Stimulated activated CD8-positive, alpha-beta memory T cell treated with anti-CD3 and anti-CD28 coated beads, Interleukin-12 subunit alpha, Interleukin-12 subunit beta, amount 100 ng/mL, for 1 hour (primary cell): ENCODE measurements around the gene NCBP2.
"Not testable (repeated sequence)": the region's sequence is repeated elsewhere in the genome, so short reads cannot be mapped to it uniquely, and the experiment has no call there.

Experiments
- DNase-seq: peaks from one replicate; pipeline ENCODE4 v3.0.0-alpha.2; 2020; ENCODE audit warnings: low read depth

The NCBP2 gene

DNA sequence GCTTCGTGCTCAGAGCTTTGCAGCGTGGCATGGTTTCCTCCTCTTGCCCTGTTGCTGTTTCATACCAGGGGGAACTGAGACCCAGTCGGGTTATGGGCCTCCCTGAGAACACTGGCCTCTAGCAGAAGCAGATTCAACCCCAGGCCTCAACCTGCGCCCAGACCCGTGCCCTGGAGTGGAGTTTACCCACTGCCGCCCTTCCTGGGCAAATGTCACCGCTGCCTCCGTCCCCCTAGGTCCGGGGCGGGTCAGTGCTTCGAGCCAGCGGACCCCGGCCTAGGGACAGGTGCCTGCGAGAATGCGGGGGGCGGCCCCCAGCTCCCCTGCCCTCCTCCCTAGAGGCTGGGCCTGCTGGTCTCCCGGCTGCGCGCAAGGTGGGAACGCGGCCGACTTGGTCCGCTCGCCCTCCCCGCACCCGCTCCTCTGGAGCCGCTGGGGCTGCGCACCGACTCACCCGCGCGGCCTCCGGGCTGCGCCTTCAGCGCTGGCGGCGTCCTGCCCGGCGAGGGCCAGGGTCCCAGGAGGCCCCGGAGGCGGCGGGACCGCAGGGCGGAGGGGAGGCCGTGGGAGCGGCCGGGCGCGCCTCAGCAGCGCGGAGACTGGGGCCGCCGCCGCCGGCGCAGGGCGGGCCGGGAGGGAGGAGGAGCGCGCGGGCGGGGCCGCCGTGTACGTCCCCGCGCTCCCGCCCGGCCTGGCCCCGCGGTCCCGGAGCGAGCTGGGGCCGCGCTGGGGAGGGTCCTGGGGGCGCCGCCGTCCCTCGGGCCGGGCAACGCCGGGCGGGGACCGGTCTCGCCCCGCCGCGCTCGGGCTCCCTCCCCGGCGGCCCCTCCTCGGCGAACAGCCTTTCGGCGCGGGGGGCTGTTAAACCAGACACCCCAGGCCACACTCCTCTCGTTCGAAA lies 26.2 kb upstream of the NCBP2 start, which contains the start of gene PIGZ:
Gene PIGZ, minus strand, starts transcription at position 601 of the 901 bp plus-strand sequence. CDS start 16,802 bp downstream, outside the sequence.
- DNase-seq = no peak

DNA sequence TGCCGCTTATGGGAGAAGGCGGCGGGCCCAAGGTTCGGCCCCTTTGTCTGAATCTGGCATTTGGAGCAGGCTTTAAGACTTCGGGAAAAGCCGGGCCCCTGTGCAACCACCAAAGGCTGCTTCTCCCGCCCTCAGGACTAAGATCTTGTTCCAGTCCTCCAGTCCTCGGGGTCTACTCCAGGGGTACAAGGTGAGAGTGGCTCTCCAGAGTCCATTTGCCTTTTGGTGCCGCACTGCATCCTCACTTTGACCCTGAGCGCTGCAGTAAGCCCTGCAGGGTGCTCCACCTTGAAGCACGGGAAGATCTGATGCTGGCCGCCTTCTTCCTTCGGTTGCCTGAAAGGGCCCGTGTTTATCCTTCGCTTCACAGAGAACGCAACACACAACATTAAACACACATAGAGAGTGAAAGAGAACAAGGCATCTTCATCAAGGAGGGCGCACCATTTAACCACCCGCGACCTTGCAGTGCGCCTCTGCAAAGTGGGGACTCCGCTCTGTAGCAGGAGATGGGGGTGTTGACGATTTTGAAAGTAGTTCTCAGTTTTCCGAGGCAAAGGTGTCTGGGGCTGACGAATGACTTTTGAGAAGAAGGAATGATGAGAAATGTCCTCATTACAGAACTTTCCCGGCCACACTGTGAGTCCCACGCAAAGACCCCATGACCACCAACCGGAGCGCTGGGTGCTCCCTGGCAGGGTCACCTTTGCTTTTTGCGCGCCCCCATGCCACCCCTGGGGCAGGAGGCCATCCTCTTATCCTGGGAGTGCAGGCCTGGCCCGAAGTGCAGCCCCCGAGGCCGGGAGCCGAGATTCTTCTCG lies 25.3 kb upstream of the NCBP2 start:
- no peak for DNase-seq

DNA sequence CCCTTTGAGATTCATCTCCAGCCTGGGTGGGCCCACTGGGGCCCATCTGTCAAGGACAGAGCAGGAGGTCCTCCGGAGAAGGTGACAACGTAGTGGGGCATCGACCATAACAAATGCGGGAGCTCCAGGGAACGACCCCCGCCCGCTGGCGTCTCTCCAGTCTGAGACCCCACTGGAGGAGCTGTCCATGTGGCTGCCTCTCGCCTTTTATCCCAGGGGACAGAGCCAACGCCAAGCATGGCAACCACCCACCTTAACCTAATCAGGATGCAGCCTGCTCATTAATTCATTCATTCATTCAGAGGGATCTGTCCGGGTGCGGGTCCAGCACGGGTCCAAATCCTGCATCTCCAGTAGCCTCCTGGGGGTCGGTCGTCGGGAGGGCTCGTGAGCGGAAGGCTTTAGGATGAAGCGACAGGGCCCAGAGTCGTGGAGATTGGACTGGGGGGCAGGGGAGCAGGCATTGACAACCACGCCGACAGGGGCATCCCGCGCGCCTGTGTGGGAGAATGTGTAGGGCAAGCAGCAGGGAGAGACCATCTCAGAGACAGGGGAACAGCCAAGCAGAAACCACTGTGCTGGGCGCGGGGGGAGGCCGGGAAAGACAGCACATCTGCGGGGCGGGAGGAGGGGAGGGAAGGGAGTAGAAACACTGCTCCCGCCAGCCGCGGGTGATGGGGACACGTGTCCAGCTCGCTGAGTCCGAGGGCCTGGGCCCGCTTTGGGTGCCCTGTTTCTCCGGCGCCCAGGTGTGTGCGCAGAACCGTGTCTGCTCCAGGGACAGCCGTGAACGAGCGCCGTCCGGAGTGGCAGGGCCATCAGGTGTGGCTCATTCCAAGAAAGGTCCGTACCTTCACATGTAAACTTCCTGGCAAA lies 24.4 kb upstream of the NCBP2 start:
- no peak for DNase-seq

DNA sequence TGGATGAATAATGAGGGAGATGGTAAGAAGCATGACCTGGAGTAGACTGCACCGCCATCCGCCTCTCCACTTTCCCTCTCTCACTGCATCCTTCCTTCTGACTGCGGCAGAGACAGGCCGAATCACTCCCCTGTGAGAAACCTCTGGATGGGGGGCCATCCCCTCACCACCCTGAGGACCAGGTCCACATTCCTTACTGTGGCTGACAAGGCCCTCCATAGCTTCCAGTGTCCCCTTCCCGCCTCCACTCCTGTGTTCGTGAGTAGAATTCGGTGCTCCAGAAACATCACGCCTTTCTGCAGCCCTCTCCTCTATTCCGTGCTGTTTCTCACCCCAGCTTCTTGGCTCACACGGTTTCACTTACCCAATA lies 23.5 kb upstream of the NCBP2 start:
- no peak for DNase-seq

DNA sequence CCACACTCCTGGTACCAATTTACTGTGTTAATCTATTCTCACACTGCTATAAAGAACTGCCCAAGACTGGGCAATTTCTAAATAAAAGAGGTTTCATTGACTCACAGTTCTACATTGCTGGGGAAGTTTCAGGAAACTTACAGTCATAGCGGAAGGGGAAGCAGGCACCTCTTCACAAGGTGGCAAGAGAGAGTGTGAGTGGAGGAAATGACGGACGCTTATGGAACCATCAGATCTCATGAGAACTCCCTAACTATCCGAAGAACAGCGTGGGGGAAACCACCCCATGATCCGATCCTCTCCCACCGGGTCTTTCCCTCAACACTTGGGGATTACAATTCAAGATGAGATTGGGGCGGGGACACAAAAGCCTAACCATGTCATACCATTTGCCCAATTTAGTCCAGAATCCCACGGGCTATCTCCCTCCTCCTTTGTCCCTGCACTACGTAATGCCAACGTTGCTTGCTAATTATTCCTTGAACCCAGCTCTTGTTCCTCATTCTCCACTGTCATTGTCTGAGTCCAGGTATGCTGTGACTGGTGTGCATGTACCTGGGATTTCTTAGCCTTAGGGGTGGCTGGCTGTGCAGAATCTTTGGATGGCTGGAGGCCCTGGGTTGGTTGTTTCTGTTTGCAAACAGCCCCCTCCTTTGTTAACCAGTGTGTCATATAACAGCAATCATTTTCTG lies 22.9 kb upstream of the NCBP2 start:
- DNase-seq = no peak

DNA sequence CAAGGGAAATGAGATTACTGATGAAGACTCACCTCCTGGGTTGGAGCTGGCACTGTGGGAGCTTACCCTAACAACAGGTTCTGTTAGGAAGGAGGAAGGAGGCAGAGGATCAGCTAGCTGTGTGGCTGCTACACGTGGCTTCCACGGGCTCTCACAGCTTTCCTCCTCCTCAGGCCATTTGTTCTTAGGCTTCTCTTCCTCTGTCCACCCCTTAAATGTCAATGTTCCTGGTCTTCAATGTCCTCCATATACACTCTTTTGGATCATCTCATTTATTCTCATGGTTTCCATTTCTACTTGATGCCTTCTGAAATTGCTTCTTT lies 21.3 kb upstream of the NCBP2 start:
- no peak for DNase-seq

DNA sequence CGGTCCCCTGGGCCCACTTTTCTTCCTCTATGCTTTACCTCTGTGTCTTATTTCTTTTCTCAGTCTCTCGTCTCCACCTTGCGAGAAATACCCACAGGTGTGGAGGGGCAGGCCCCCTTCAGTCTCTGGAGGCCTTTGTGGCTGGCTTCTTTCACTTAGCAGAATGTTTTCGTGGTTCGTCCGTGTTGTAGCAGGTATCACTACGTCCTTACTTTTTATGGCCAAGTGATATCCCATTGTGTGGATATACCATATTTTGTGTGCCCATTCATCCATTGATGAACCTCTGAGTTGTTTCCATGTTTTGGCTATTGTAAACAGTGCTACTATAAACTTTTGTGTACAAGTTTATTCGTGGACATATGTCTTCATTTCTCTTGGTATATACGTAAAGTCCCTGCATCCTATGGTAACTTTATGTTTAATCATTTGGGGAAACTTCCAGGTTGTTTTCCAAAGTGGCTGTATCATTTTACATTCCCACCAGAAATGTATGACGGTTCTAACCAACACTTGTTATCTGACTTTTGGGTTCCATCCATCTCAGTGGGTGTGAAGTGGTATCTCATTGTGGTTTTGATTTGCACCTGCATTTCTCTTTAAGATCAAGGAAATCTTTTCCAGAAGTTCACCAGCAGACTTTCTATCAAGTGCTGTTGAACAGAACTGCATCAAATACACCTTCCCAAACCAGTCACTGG lies 20.8 kb upstream of the NCBP2 start:
- DNase-seq = no peak

DNA sequence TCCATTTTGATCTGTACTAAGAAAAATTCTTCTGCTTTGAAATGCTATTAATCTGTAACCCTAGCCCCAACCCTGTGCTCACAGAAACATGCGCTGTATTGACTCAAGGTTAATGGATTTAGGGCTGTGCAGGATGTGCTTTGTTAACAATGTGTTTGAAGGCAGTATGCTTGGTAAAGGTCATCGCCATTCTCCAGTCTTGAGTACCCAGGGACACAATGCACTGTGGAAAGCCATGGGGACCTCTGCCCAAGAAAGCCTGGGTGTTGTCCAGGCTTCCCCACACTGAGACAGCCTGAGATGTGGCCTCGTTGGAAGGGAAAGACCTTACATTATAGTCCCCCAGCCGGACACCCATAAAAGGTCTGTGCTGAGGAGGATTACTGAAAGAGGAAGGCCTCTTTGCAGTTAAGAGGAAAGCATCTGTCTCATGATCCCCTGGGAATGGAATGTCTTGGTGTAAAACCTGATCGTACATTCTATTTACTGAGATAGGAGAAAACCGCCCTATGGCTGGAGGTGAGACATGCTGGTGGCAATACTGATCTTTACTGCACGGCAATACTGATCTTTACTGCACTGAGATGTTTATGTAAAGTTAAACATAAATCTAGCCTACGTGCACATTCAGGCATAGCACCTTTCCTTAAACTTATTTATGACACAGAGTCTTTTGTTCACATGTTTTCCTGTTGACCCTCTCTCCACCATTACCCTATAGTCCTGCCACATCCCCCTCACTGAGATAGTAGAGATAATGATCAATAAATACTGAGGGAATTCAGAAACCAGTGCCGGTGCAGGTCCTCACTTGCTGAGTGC lies 20.0 kb upstream of the NCBP2 start:
- DNase-seq = no peak

DNA sequence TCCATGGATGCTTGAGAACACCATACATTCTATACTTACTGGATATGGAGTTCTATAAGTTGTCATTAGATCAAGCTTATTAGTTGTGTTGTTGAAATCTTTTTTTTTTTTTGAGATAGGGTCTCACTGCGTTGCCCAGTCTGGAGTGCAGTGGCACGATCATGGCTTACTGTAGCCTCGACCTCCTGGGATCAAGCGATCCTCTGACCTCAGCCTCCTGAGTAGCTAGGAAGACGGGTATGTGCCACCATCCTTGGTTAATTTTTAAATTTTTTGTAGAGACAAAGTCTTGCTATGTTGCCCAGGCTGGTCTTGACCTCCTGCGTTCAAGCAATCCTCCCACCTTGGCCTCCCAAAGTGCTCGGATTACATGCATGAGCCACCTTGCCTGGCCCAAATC lies 12.5 kb upstream of the NCBP2 start:
- no peak for DNase-seq

DNA sequence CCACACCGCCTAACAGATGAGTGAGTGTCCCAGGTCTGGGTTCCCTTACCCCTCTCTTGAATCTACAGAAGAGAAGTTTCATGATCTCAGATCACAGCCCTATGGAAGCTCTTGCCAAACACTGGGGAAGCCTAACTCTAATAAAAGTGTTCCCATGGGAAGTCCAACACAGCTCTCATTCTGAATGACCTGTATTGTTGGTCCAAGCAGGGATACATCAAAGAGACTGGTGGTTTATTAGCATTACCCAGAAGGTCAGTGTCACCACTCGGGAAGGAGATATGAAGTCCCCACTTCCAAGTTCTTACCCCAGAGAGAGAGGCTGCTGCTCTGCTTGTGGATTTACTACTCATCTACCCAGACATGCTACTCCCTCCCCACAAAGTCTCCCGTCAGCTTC lies 9.0 kb upstream of the NCBP2 start:
- DNase-seq = no peak

DNA sequence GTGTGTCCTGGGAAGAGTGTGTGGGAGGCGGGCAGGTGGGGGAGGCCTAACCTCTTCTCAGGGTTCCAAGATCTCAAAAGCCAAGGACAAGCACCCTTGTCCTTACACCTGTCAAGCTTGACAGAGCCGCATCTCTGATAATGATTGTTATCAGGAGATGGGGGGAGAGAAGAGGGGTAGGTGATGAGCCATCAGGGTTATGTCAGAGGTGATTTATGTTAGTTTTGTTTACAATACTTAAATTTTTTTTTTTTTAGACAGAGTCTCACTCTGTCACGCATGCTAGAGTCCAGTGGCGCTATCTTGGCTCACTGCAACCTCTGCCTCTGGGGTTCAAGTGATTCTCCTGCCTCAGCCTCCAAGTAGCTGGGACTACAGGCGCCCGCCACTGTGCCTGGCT lies 7.4 kb upstream of the NCBP2 start:
- DNase-seq = no peak

DNA sequence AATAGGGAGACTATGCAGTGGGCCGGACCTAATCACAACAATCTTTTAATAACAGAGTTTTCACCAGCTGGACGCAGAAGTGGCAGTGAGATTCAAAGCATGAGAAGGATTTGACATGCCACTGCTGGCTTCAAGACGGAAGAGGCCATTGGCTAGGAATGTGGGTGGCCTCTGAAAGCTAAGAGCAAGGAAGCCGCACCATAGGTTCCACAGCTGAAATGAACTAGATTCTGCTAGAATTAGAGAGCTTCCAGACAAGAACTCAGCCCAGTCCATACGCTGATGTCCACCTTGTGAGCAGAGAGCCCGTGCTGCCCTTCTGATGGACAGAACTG lies 6.9 kb upstream of the NCBP2 start:
- no peak for DNase-seq

DNA sequence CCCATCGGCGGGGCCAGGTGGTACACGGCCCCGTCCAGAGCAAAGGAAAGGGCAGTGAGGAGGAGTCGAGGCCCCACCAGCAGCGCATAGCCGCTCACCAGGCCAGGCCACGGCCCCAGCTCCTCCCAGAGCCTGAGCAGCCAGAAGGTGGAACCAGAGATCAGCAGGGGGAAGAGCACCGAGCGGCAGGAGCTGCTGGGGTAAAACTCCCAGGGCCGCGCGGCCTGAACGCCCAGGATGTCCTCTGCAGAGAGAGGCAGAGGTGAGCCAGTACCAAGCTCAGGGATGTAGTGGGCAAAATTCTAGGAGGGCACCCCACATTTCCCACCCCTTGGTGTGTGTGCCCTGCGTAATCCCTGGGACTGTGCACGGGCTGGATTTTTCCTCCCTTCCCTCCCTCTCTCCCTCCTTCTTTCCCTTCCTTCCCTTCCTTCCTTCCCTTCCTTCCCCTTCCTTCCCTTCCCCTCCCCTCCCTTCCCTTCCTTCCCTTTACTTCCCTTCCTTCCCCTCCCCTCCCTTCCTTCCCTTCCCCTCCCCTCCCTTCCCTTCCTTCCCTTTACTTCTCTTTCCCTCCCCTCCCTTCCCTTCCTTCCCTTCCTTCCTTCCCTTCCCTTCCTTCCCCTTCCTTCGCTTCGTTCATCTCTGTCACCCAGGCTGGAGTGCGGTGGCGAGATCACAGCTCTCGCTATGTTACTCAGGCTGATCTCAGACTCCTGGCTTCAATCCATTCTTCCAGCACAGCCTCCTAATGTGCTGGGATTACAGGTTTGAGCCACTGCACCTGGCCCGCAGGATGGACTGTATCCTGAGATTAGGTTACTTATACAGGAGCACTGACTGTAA lies 6.3 kb upstream of the NCBP2 start:
- no peak for DNase-seq

DNA sequence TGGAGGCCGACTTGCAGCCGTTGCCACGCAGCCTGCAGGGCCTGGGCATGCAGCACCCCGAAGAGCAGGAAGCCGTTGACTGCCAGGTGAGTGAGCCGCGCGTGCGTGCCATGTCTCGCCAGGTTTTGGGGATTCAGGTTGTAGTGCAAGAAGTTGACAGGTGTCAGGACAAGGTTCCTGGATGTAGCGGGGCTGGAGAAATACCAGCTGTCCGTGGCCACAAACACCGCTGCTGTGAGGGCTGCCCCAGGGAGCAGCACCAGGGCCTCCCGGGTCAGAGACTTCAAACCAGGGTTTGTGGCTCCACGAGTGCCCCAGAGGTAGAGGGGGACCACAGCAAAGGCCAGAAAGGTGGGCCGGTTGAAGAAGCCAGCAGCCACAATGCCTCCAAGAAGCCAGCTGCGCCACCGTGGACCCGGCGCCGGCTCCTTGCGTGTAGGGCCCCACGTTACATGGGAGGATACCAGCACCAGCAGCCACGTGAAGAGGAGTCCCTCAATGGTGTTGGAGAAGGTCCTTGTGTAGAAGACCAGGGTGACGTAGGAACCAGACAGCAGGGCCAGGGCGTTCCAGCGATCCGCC lies 5.6 kb upstream of the NCBP2 start:
- no peak for DNase-seq

DNA sequence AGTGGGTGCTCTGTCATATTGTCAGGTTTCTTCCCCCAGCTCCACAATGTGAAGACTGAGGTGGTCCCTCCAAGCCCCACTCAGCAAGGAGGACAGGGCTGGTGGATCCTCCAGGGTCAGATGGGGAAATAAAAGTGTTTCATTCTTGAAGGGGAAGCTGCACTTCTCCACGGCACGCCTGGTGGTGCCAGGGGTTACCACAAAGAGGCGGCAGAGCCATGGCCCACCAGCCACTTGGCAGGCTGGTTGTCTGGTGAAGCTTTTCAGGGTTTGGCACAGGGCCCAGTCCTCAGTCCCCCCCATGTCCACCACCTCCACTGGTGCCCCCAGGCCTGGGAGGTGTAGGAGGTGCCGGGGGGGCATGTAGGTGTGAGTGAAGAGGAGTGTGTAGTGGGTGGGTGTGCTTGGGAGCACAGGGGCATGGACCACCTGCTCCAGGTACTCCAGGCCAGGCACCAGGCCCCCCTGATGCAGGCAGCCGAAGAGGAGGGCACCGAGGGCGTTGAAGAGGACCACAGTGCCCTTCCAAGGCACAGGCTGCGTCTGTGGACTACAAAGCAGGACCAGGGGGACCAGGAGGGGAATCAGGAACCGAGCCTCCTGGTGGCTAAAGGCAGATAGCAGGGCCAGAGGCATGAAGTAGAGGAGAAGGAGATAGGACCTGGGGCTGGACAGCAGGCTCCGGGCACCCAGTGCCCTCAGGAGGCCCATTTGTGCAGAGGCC lies 5.0 kb upstream of the NCBP2 start:
- no peak for DNase-seq

DNA sequence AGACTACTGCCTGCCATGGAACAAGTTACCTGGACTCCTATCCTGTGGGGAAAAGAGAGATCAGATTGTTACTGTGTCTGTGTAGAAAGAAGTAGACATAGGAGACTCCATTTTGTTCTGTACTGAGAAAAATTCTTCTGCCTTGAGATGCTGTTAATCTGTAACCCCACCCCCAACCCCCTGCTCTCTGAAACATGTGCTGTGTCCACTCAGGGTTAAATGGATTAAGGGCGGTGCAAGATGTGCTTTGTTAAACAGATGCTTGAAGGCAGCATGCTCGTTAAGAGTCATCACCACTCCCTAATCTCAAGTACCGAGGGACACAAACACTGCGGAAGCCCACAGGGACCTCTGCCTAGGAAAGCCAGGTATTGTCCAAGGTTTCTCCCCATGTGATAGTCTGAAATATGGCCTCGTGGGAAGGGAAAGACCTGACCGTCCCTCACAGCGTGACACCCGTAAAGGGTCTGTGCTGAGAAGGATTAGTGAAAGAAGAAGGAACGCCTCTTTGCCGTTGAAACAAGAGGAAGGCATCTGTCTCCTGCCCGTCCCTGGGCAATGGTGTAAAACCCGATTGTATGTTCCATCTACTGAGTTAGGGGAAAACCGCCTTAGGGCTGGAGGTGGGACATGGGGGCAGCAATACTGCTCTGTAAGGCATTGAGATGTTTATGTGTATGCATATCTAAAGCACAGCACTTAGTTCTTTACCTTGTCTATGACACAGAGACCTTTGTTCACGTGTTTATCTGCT lies 1.9 kb upstream of the NCBP2 start:
- not testable (repeated sequence) for DNase-seq

DNA sequence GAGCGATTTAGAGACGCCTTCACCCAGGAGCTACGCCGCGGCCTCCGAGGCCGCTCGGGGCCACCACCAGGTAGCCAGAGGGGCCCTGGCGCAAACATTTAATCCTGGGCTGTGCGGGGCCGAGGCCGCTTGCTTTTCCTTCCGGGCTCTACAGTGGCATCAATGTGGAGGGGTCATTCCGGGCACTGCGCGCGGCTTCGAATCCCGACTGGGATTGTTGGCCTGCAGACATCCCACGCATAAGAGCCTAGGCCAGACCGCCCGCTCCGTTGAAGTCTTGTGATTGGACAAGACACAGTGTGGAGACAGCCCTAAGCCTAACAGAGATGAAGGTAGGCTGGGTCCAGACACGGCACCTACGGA lies 568 bp upstream of the NCBP2 start:
- DNase-seq = no peak

DNA sequence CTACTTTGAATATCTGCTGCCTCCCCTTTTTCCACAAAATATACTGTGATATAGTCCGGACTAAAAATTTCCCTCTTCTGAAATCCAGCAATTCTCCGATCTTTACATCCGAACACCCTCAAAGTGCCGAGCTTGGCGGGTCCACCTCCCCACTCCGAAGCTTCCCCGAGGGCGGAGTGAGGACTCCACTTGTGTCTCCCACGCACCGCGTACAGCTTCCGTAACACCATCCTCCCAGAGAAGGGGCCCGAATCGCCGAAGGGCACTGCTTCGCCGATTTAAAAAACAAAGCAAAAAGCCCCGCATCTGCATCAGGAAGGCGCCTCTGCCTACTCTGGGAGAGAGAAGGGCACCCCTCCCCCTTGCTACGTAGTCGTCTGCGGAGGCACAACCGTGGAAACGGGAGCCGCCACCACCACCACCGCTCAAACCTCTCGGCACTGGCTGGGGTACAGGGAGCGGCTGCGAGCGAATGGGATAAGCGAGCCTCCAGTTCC lies 551 bp downstream of the NCBP2 start:
- peak; percentile 43 for DNase-seq
